OCI-LY3 (cell line): ENCODE data around the gene SP7.

Source experiments
- CTCF ChIP-seq: fragments of 200-600, 300-600 bp; sonication (generic); IDR thresholded peaks from 2 replicates; pipeline ENCODE4 v1.5.1; 2014; ENCODE audit warnings: antibody characterized with exemption, low read length, low read depth
- EZH2phosphoT487 ChIP-seq: fragments of 200-600 bp; shearing (Covaris generic); IDR thresholded peaks from 2 replicates; pipeline ENCODE4 v1.6.1; 2018; ENCODE audit warnings: antibody characterized with exemption, mixed run types, low read depth

GRCh38 chr12:53336181-53336681, at the start of gene SP7:
- TF ChIP-seq CTCF (no peak), EZH2phosphoT487 (0 out of 2 replicates have a peak, but pooled peaks have one; percentile 34)
